Karpas-422 (cell line): ENCODE data around the gene RFC5. TPM values are rescaled to one million over a fixed set of nuclear protein-coding genes. Genes with fewer than 3 reads are reported as not detected.
"Not testable (repeated sequence)": the region's sequence is repeated elsewhere in the genome, so short reads cannot be mapped to it uniquely, and the experiment has no call there.

Source experiments
- DNase-seq: peaks from one replicate; pipeline ENCODE4 v3.0.0-alpha.2; 2015
- H2AFZ ChIP-seq: fragments of 200-600 bp; sonication (generic); 2 replicates; pipeline ENCODE4 v1.6.1; 2014; ENCODE audit warnings: antibody characterized with exemption, low read length, mixed read lengths
- H3K27ac ChIP-seq: fragments of 200-600 bp; sonication (generic); 2 replicates; pipeline ENCODE4 v1.5.1; 2014; ENCODE audit warnings: mild to moderate bottlenecking, low read length, moderate library complexity
- H3K27me3 ChIP-seq: fragments of 200-600 bp; sonication (generic); 2 replicates; pipeline ENCODE4 v1.6.1; 2014; ENCODE audit warnings: low read length, mixed read lengths
- H3K36me3 ChIP-seq: fragments of 200-600 bp; sonication (generic); 2 replicates; pipeline ENCODE4 v1.6.1; 2014; ENCODE audit warnings: low read length, mixed read lengths; ENCODE audit not compliant: insufficient read depth
- H3K4me1 ChIP-seq: fragments of 200-600 bp; sonication (generic); 2 replicates; pipeline ENCODE4 v1.6.1; 2014; ENCODE audit warnings: mild to moderate bottlenecking, low read length, mixed read lengths
- H3K4me2 ChIP-seq: fragments of 200-600 bp; sonication (generic); 2 replicates; pipeline ENCODE4 v1.6.1; 2014; ENCODE audit warnings: low read length, low read depth, mild to moderate bottlenecking; ENCODE audit not compliant: poor library complexity, severe bottlenecking
- H3K4me3 ChIP-seq: fragments of 200-600 bp; sonication (generic); 2 replicates; pipeline ENCODE4 v1.5.1; 2014; ENCODE audit warnings: mild to moderate bottlenecking, antibody characterized with exemption, low read length, mixed read lengths
- H3K79me2 ChIP-seq: fragments of 200-600 bp; sonication (generic); 2 replicates; pipeline ENCODE4 v1.6.1; 2014; ENCODE audit warnings: mild to moderate bottlenecking, low read length, mixed read lengths
- H3K9ac ChIP-seq: fragments of 200-600 bp; sonication (generic); 2 replicates; pipeline ENCODE4 v1.6.0; 2014; ENCODE audit warnings: low read length
- H3K9me2 ChIP-seq: fragments of 200-600 bp; sonication (generic), shearing (Covaris generic); replicated peaks from 2 replicates; pipeline ENCODE4 v1.6.0; 2014; ENCODE audit warnings: mild to moderate bottlenecking, low read length, moderate library complexity; ENCODE audit not compliant: insufficient read depth
- H3K9me3 ChIP-seq: fragments of 300-700, 200-600 bp; sonication (generic); 2 replicates; pipeline ENCODE4 v1.6.1; 2014; ENCODE audit warnings: low read length, mixed read lengths
- H4K20me1 ChIP-seq: fragments of 200-600 bp; sonication (generic); 2 replicates; pipeline ENCODE4 v1.6.1; 2014; ENCODE audit warnings: mild to moderate bottlenecking, antibody characterized with exemption, low read length, low read depth; ENCODE audit not compliant: insufficient read depth
- total RNA-seq: library from RNA; depleted of rRNA; stranded (reverse); fragments of >200 nt; shearing (Covaris generic); gene quantifications from 2 replicates; pipeline ENCODE4 v1.2.3, GENCODE V29; 2014; ENCODE audit warnings: low replicate concordance

The RFC5 gene
- total RNA-seq, 1 experiment from 2014 or later, result 28.7 TPM

DNA sequence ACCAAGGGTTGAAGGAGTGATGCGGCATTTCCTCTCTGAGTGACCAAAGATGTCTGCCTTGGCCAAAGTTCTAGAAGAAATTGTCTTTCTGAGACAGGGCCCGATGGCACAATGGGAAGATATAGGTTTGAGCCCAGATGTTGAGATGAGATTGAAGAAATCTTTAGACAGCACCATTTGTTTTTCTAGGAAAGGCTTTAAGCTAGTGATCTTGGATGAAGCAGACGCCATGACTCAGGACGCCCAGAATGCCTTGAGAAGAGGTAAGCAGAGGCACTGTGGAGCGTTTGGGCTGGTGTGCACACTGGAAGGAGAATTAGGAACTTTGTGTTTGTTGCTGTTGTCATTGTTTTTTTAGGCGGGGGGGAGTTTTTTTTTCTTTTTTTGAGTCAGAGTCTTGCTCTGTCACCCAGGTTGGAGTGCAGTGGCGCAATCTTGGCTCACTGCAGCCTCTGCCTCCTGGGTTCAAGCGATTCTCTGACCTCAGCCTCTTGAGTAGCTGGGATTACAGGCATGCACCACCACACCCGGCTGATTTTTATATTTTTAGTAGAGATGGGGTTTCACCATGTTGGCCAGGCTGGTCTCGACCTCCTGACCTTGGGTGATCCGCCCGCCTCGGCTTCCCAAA is 5.7 kb downstream of the RFC5 start:
- H3K4me3 ChIP-seq, H2AFZ ChIP-seq, DNase-seq, H4K20me1 ChIP-seq, H3K9me2 ChIP-seq, H3K9me3 ChIP-seq, H3K27me3 ChIP-seq, H3K4me2 ChIP-seq, H3K9ac ChIP-seq, H3K27ac ChIP-seq: not testable (repeated sequence)
- H3K79me2 ChIP-seq, result peaks cover 29% of the 10 kb centered on the region
- peaks cover 12% of the 10 kb centered on the region for H3K4me1 ChIP-seq
- H3K36me3 ChIP-seq, result peaks cover 45% of the 10 kb centered on the region

DNA sequence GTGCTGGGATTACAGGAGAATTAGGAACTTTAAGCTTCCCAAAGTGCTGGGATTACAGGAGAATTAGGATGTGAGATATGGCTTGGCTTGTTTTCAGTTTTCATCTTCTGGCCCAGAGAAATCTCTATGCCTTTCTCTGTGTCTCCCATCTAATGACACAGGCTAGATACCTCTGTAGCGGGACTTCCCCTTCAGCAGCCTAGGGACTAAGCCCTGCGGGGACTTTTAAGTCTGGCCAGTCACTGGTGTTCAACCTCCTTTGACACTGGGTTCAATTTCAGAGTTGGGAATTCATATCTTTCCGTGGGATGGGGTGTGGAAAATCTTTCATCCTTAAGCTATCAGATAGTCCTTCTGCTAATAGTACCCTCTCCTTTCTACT is 6.2 kb downstream of the RFC5 start:
- no peaks in the 10 kb centered on the region for H4K20me1 ChIP-seq
- H3K4me2 ChIP-seq, result no peak overlapping the region
- no peak overlapping the region for H3K9ac ChIP-seq
- DNase-seq, result no peak
- H3K4me3 ChIP-seq, result no peak overlapping the region
- H3K9me2 ChIP-seq, result no peaks in the 10 kb centered on the region
- no peak overlapping the region for H3K27ac ChIP-seq
- peaks cover 24% of the 10 kb centered on the region for H3K79me2 ChIP-seq
- peaks cover 7% of the 10 kb centered on the region for H3K4me1 ChIP-seq
- H3K27me3 ChIP-seq, result no peaks in the 10 kb centered on the region
- H3K9me3 ChIP-seq, result no peaks in the 10 kb centered on the region
- H2AFZ ChIP-seq, result no peak overlapping the region
- H3K36me3 ChIP-seq, result peaks cover 45% of the 10 kb centered on the region

DNA sequence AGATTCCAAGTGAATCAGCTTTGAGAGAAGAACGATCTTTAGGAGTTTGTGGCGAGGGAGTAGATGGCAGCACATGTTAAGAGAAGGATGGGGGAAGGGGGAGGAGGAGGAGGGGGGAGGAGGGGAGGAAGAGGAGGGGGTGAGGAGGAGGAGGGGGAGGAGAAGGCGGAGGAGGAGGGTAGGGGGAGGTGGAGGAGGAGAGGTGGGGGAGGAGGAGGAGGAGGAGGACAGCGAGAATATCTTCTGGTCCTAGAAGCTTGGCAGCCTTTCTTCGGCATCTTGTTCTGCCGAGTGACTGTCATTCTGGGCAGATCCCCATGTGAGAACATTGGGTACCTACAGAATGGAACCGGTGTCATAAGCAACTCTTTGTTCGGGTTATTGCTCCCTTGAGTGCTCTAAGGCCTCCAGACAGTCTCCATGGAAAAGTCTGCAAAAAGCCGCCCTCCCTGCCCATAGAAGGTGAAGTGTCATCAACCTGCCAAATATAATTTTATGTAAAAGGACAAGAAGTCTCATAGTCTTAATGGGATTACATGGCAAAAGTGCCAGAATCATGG is 6.9 kb downstream of the RFC5 start:
- peaks cover 42% of the 10 kb centered on the region for H3K36me3 ChIP-seq
- DNase-seq, result no peak

DNA sequence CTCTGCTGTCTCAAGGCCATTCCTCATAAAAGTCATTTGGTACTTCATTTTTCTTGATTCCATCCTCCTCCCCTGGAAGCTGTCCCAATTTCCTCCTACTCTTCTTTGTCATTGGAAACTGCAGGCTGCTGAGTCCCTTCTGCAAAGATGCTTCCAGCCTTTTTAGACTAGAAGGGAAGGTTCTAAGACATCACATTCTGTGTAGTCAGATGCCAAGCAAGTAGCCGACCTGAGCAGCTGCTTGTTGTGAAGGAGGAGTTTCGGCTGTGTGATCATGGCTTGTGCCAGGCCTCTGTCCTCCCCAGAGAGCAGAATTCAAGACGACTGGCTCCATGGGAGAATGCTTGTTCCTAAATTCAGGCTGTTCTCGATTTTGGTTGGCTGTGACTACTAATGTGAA is 8.7 kb downstream of the RFC5 start:
- Histone ChIP-seq H3K79me2 (peaks cover 4% of the 10 kb centered on the region; the same call in 1 of the 2 replicates), H3K27ac (no peak overlapping the region), H3K27me3 (no peaks in the 10 kb centered on the region), H3K4me2 (no peak overlapping the region), H4K20me1 (no peaks in the 10 kb centered on the region), H2AFZ (no peak overlapping the region), H3K4me1 (no peaks in the 10 kb centered on the region), H3K9me2 (no peaks in the 10 kb centered on the region), H3K9ac (no peak overlapping the region), H3K4me3 (no peak overlapping the region), H3K36me3 (peaks cover 35% of the 10 kb centered on the region; the same call in 1 of the 2 replicates), H3K9me3 (no peaks in the 10 kb centered on the region)
- no peak for DNase-seq

More for the DNA sequence above, 6.9 kb downstream of the RFC5 start:
- H3K4me1 ChIP-seq, result peaks cover under 1% of the 10 kb centered on the region
- H3K9me2 ChIP-seq, result no peaks in the 10 kb centered on the region
- peaks cover 17% of the 10 kb centered on the region for H3K79me2 ChIP-seq
- no peaks in the 10 kb centered on the region for H4K20me1 ChIP-seq
- H2AFZ ChIP-seq, result no peak overlapping the region
- no peak overlapping the region for H3K27ac ChIP-seq
- no peaks in the 10 kb centered on the region for H3K9me3 ChIP-seq
- H3K4me2 ChIP-seq, result no peak overlapping the region
- H3K9ac ChIP-seq, result no peak overlapping the region
- H3K27me3 ChIP-seq, result no peaks in the 10 kb centered on the region
- no peak overlapping the region for H3K4me3 ChIP-seq

DNA sequence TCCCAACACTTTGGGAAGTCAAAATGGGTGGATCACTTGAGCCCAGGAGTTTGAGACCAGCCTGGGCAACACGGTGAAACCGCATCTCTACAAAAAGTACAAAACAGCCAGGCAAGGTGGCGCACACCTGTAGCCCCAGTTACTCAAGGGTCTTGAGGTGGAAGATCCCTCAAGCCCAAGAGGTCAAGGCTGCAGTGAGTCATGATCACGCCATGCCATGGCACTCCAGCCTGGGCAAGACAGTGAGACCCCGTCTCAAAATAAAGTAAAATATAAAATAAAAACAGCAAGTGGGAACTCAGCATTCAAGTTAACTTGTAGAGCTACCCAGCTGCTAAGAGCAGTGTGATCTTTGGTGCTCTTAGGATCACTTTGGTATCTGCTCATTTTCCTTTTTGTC is 12.7 kb downstream of the RFC5 start:
- Histone ChIP-seq H3K9me2 (no peaks in the 10 kb centered on the region), H3K9ac (no peak overlapping the region), H3K9me3 (no peaks in the 10 kb centered on the region), H3K79me2 (no peaks in the 10 kb centered on the region), H3K36me3 (peaks cover 40% of the 10 kb centered on the region; the same call in 1 of the 2 replicates), H4K20me1 (no peaks in the 10 kb centered on the region), H2AFZ (no peak overlapping the region), H3K27ac (no peak overlapping the region), H3K27me3 (no peaks in the 10 kb centered on the region), H3K4me3 (no peak overlapping the region), H3K4me2 (no peak overlapping the region), H3K4me1 (peaks cover 6% of the 10 kb centered on the region; the same call in 1 of the 2 replicates)
- DNase-seq, result no peak

DNA sequence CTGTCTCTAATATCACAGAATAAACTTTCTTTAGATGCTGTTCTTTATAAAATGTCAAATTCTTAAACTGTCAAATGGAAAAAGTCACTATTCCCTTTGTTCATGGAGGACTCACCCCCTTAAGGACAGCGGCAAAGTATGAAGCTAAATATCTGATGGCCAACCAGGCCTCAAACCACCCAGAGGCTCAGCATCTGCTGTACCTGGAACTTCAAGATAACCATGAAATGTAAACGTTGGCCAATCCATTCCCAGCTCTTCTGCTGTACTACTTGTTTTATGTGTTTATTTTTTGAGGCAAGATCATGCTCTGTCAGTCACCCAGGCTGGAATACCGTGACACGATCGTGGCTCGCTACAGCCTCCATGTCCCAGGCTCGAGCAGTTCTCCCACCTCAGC is 15.7 kb downstream of the RFC5 start:
- Histone ChIP-seq H3K9ac (no peak overlapping the region), H3K79me2 (no peaks in the 10 kb centered on the region), H3K4me2 (no peak overlapping the region), H3K4me1 (peaks cover 27% of the 10 kb centered on the region), H3K4me3 (no peak overlapping the region), H2AFZ (no peak overlapping the region), H3K27me3 (no peaks in the 10 kb centered on the region), H3K27ac (no peak overlapping the region), H3K9me3 (no peaks in the 10 kb centered on the region), H3K9me2 (no peaks in the 10 kb centered on the region), H4K20me1 (no peaks in the 10 kb centered on the region), H3K36me3 (peaks cover 26% of the 10 kb centered on the region; the same call in 1 of the 2 replicates)
- DNase-seq, result no peak

DNA sequence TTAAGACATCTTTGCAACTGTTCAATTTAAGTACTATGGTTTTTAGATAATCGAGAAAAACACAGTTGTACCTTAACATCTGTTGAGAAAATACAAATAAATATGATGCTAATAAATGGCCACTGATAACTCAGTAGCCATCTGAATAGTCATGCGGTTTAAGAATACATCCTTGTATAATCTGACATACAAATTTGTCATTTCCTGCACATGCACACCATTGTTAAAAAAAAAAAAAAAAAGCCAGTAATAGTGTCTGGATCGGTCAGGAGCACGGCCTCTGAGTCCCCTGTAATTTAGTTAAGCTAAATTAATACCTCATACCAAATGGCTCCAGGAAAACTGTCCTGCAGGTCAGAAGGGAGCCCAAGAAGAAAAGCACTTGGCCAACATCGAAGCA is 16.8 kb downstream of the RFC5 start:
- H3K4me2 ChIP-seq, result no peak overlapping the region

DNA sequence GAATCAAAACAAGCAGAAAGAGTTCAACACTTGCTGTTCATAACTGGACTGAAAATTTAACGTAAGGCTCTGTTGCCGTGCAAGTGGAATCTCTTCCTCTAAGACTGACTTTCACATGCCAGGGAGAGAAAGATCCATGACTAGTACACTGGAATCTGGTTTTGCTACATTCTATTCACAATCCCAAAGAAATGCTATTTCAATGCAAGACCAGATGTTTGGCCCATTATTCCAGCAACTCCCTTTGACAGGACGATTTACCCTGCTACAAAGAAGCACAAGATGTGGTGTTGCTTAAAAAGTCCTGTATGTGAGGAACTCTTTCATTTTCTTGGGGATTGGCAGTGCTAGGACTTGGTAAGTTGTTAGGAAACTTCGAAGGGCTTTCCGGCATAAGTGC is 17.4 kb downstream of the RFC5 start:
- H3K79me2 ChIP-seq, result no peaks in the 10 kb centered on the region

More for the DNA sequence above, 16.8 kb downstream of the RFC5 start:
- H3K79me2 ChIP-seq, result no peaks in the 10 kb centered on the region
- peaks cover 27% of the 10 kb centered on the region for H3K4me1 ChIP-seq
- no peaks in the 10 kb centered on the region for H3K9me3 ChIP-seq
- H3K27me3 ChIP-seq, result no peaks in the 10 kb centered on the region
- no peak overlapping the region for H2AFZ ChIP-seq
- H3K27ac ChIP-seq, result no peak overlapping the region
- H3K9me2 ChIP-seq, result no peaks in the 10 kb centered on the region
- H3K4me3 ChIP-seq, result no peak overlapping the region
- DNase-seq, result no peak
- no peaks in the 10 kb centered on the region for H4K20me1 ChIP-seq
- H3K9ac ChIP-seq, result no peak overlapping the region
- peaks cover 26% of the 10 kb centered on the region; the same call in 1 of the 2 replicates for H3K36me3 ChIP-seq

More for the DNA sequence above, 17.4 kb downstream of the RFC5 start:
- Histone ChIP-seq H3K36me3 (peaks cover 26% of the 10 kb centered on the region; the same call in 1 of the 2 replicates), H3K4me1 (peaks cover 27% of the 10 kb centered on the region), H3K9ac (no peak overlapping the region), H3K4me2 (no peak overlapping the region), H3K9me3 (no peaks in the 10 kb centered on the region), H2AFZ (no peak overlapping the region), H3K4me3 (no peak overlapping the region), H3K9me2 (no peaks in the 10 kb centered on the region), H3K27ac (no peak overlapping the region), H3K27me3 (no peaks in the 10 kb centered on the region), H4K20me1 (no peaks in the 10 kb centered on the region)
- DNase-seq, result no peak
